HL-60 (cell line): Measurements from ENCODE around the gene TMPRSS12.

Source experiments
- DNase-seq, 2 experiments: peaks; one replicate each; pipeline ENCODE4 v3.0.0-alpha.2; 2010 to 2020; ENCODE audit warnings: low read depth in 1 of 2, low spot score in 1 of 2
- H3K27ac ChIP-seq: fragments of 250-450 bp; sonication (Bioruptor Pico); replicated peaks from 2 replicates; pipeline ENCODE4 v1.5.1; 2020; ENCODE audit warnings: mild to moderate bottlenecking, moderate library complexity
- H3K27me3 ChIP-seq: fragments of 250-450 bp; sonication (Bioruptor Pico); 2 replicates; pipeline ENCODE4 v1.5.1; 2021; ENCODE audit warnings: mild to moderate bottlenecking, moderate library complexity; ENCODE audit not compliant: insufficient read depth, poor library complexity, severe bottlenecking
- H3K4me3 ChIP-seq: replicated peaks from 2 replicates; pipeline ENCODE4 v1.5.1; 2011; ENCODE audit warnings: mild to moderate bottlenecking, control low read depth, low read length; ENCODE audit not compliant: insufficient read depth
- CTCF ChIP-seq: IDR thresholded peaks from one replicate; pipeline ENCODE4 v1.5.1; 2011; ENCODE audit warnings: low read length, control low read depth, inconsistent platforms; ENCODE audit not compliant: insufficient read depth
- GABPA ChIP-seq: IDR thresholded peaks from 2 replicates; pipeline ENCODE4 v1.6.1; 2012; ENCODE audit warnings: low read depth
- POLR2AphosphoS5 ChIP-seq: IDR thresholded peaks from 2 replicates; pipeline ENCODE4 v1.6.1; 2012; ENCODE audit warnings: low read depth
- REST ChIP-seq: IDR thresholded peaks from 2 replicates; pipeline ENCODE4 v1.6.1; 2012; ENCODE audit warnings: low read depth; ENCODE audit not compliant: insufficient replicate concordance
- SPI1 ChIP-seq: IDR thresholded peaks from 2 replicates; pipeline ENCODE4 v1.6.1; 2012; ENCODE audit warnings: low read depth, mild to moderate bottlenecking, borderline replicate concordance

The TMPRSS12 gene

GRCh38 chr12:50913224-50913623, 70.5 kb downstream of the TMPRSS12 start:
- DNase-seq = no peak
- TF ChIP-seq SPI1 (no peak), CTCF (no peak), POLR2AphosphoS5 (no peak), GABPA (no peak), REST (no peak)
- no peak overlapping the region for H3K27ac ChIP-seq
- H3K4me3 ChIP-seq = no peak overlapping the region
- no peaks in the 10 kb centered on the region for H3K27me3 ChIP-seq

- no peak overlapping the region for H3K4me3 ChIP-seq
- no peaks in the 10 kb centered on the region for H3K27me3 ChIP-seq
- no peak for DNase-seq
- no peak overlapping the region for H3K27ac ChIP-seq
- TF ChIP-seq POLR2AphosphoS5 (no peak), CTCF (no peak)
Observed at GRCh38 chr12:50914872-50915484, 72.3 kb downstream of the TMPRSS12 start.

GRCh38 chr12:50916292-50916691, 73.6 kb downstream of the TMPRSS12 start:
- Histone ChIP-seq H3K4me3 (no peak overlapping the region), H3K27me3 (no peaks in the 10 kb centered on the region), H3K27ac (no peak overlapping the region)
- TF ChIP-seq CTCF (no peak), POLR2AphosphoS5 (no peak), SPI1 (no peak), GABPA (no peak)
- DNase-seq = no peak

GRCh38 chr12:50918584-50919316, 76.0 kb downstream of the TMPRSS12 start:
- DNase-seq = no peak
- no peak overlapping the region for H3K27ac ChIP-seq
- no peak for TF ChIP-seq SPI1
- H3K27me3 ChIP-seq = no peaks in the 10 kb centered on the region
- no peak overlapping the region for H3K4me3 ChIP-seq

GRCh38 chr12:50922820-50923219, 80.1 kb downstream of the TMPRSS12 start:
- H3K27ac ChIP-seq = no peak overlapping the region
- no peak for DNase-seq
- no peaks in the 10 kb centered on the region for H3K27me3 ChIP-seq
- TF ChIP-seq SPI1 (no peak), POLR2AphosphoS5 (no peak), GABPA (no peak), REST (no peak), CTCF (no peak)
- no peak overlapping the region for H3K4me3 ChIP-seq
